Measurements from ENCODE around the gene PPM1H. TPM values are rescaled to one million over a fixed set of nuclear protein-coding genes. Genes with fewer than 3 reads are reported as not detected.

Gene PPM1H
- total RNA-seq, 2 experiments from 2014 or later: 0.07 TPM; not detected in 1

- DNase-seq: no peak
- H3K27me3 Mint-ChIP-seq: no peaks in the 10 kb centered on the region
- POLR2A ChIA-PET: interaction anchor here (0.6 to 1.9 kb wide), 7 partner anchors 8 to 189 kb away, joined by 3 to 6 read pairs (median 3); partner anchors contain the start of gene MON2
Observed at GRCh38 chr12:62604373-62604772, 330.6 kb downstream of the PPM1H start.

GRCh38 chr12:62603811-62604098 lies 331.2 kb downstream of the PPM1H start:
- Mint-ChIP-seq H3K9me3 (no peaks in the 10 kb centered on the region), H3K27me3 (no peaks in the 10 kb centered on the region), H3K27ac (peak overlapping the region; percentile 98), H3K4me1 (ENCODE audit: low read depth) (peaks cover 39% of the 10 kb centered on the region), H3K36me3 (ENCODE audit: low read depth) (peaks cover 11% of the 10 kb centered on the region), H3K4me3 (peak overlapping the region; percentile 95)
- DNase-seq (no peak), ATAC-seq (no peak)
- intact Hi-C loops (cut with micrococcal nuclease): loop anchor here (2.0 to 5.0 kb wide), 3 partner anchors 39 to 343 kb away; partner anchors contain the start of gene USP15
- ChIA-PET POLR2A (interaction anchor here (0.6 to 2.4 kb wide), 15 partner anchors 8 to 190 kb away, joined by 3 to 10 read pairs (median 3); partner anchors contain the start of gene MON2), CTCF (interaction anchor here (1.1 to 2.6 kb wide), 7 partner anchors 10 to 196 kb away, joined by 3 to 15 read pairs (median 7); no protein-coding TSS in a partner anchor)
- no peak for TF ChIP-seq CTCF (IDR thresholded peaks at IDR 0.05)

More at GRCh38 chr12:62604373-62604772, 330.6 kb downstream of the PPM1H start:
- CTCF ChIA-PET: interaction anchor here (1.1 to 2.6 kb wide), 6 partner anchors 11 to 195 kb away, joined by 3 to 15 read pairs (median 8); no protein-coding TSS in a partner anchor
- peak overlapping the region; percentile 95 for H3K4me3 Mint-ChIP-seq
- peaks cover 11% of the 10 kb centered on the region for H3K36me3 Mint-ChIP-seq (ENCODE audit: low read depth)
- peaks cover 39% of the 10 kb centered on the region for H3K4me1 Mint-ChIP-seq (ENCODE audit: low read depth)
- intact Hi-C loops (cut with micrococcal nuclease): loop anchor here (5.0 kb wide), 2 partner anchors 38 to 188 kb away; no protein-coding TSS in a partner anchor
- H3K27ac Mint-ChIP-seq: peak overlapping the region; percentile 98
- ATAC-seq: no peak
- no peak for TF ChIP-seq CTCF (IDR thresholded peaks at IDR 0.05)
- H3K9me3 Mint-ChIP-seq: no peaks in the 10 kb centered on the region

- Mint-ChIP-seq H3K4me3 (peak overlapping the region; percentile 95), H3K36me3 (ENCODE audit: low read depth) (peaks cover 11% of the 10 kb centered on the region), H3K27ac (peak overlapping the region; percentile 98), H3K27me3 (no peaks in the 10 kb centered on the region), H3K4me1 (ENCODE audit: low read depth) (peaks cover 39% of the 10 kb centered on the region), H3K9me3 (no peaks in the 10 kb centered on the region)
- ATAC-seq: peak; percentile 77
- intact Hi-C loops (cut with micrococcal nuclease): loop anchor here (2.0 to 5.0 kb wide), 3 partner anchors 39 to 342 kb away; partner anchors contain the start of gene USP15
- ChIA-PET CTCF (interaction anchor here (0.6 to 2.6 kb wide), 8 partner anchors 10 to 196 kb away, joined by 3 to 15 read pairs (median 6); no protein-coding TSS in a partner anchor), POLR2A (interaction anchor here (0.7 to 2.4 kb wide), 20 partner anchors 9 to 344 kb away, joined by 3 to 10 read pairs (median 3); partner anchors contain the start of genes MON2 and USP15)
- TF ChIP-seq CTCF (IDR thresholded peaks at IDR 0.05): peak; percentile 56
- peak; percentile 81 for DNase-seq
Observed at GRCh38 chr12:62603061-62603810, 331.7 kb downstream of the PPM1H start.

- no peaks in the 10 kb centered on the region for H3K27me3 Mint-ChIP-seq
- intact Hi-C loops (cut with micrococcal nuclease): loop anchor here (2.0 to 5.0 kb wide), 3 partner anchors 40 to 342 kb away; partner anchors contain the start of gene USP15
- peak overlapping the region; percentile 95 for H3K4me3 Mint-ChIP-seq
- no peak for TF ChIP-seq CTCF (IDR thresholded peaks at IDR 0.05)
- POLR2A ChIA-PET: interaction anchor here (0.7 to 2.4 kb wide), 17 partner anchors 9 to 343 kb away, joined by 3 to 10 read pairs (median 3); partner anchors contain the start of genes MON2 and USP15
- peaks cover 39% of the 10 kb centered on the region for H3K4me1 Mint-ChIP-seq (ENCODE audit: low read depth)
- DNase-seq (peak; percentile 92), ATAC-seq (peak; percentile 63)
- peaks cover 11% of the 10 kb centered on the region for H3K36me3 Mint-ChIP-seq (ENCODE audit: low read depth)
- CTCF ChIA-PET: interaction anchor here (0.6 to 2.6 kb wide), 9 partner anchors 9 to 290 kb away, joined by 3 to 15 read pairs (median 4); no protein-coding TSS in a partner anchor
- H3K9me3 Mint-ChIP-seq: no peaks in the 10 kb centered on the region
- H3K27ac Mint-ChIP-seq: peak overlapping the region; percentile 98
Observed at GRCh38 chr12:62602255-62603060, 332.5 kb downstream of the PPM1H start.

Measured in activated CD8-positive, alpha-beta T cell treated with anti-CD3 and anti-CD28 coated beads for 36 hours (primary cell).